ENCODE data around the gene FBLN1. TPM values are rescaled to one million over a fixed set of nuclear protein-coding genes. Genes with fewer than 3 reads are reported as not detected.

The FBLN1 gene
- total and polyA plus RNA-seq, 2 donors (not counting 3 experiments of a cell fraction or from before 2014, with no cell fraction given) = 1.2 to 4.0 TPM

DNA sequence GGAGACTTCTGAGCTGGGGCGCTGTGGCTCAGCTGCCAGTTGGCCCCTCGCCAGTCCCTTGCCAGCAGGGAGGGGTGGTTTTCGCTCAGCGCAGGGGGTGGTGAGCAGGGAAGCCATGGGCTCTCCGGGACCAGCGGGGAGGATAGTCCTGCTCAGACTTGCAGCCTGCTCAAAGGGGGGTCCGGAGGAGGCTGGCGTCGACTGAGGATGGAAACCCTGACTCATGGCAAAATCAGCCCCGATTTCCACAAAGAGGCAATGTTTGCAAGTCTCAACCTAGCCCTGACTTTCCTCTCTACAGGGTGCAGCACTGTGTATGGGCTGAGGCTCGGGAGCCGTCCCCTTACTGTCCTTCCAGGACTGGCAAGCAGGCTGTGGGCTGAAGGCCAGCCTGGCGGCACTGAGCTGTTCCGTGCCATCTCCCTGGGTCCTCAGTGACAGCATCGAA, 35.1 kb downstream of the FBLN1 start:
- Histone ChIP-seq H3K27ac (ENCODE audit: insufficient read depth, low read depth, low read length) (no peak overlapping the region), H3K79me2 (ENCODE audit: control insufficient read depth, insufficient read depth, low read length) (no peaks in the 10 kb centered on the region), H3K27me3 (ENCODE audit: control insufficient read depth in 2 of 2, insufficient read depth in 2 of 2, low read length in 2 of 2) (no peaks in the 10 kb centered on the region), H3K4me3 (replicated peaks in 1 of 3; ENCODE audit: insufficient read depth in 1 of 3, low read depth in 1 of 3, low read length in 3 of 3) (no peak overlapping the region), H3K9me3 (replicated peaks; ENCODE audit: control insufficient read depth, insufficient read depth, low read length) (no peaks in the 10 kb centered on the region), H3K9ac (replicated peaks; ENCODE audit: extremely low read depth, insufficient read depth, low read length) (no peak overlapping the region), H3K9me1 (replicated peaks; ENCODE audit: control insufficient read depth, extremely low read depth, insufficient read depth, low read length) (no peaks in the 10 kb centered on the region), H4K20me1 (replicated peaks; ENCODE audit: control insufficient read depth, extremely low read depth, insufficient read depth, low read length) (no peaks in the 10 kb centered on the region), H3K36me3 (ENCODE audit: control insufficient read depth in 2 of 2, extremely low read depth in 1 of 2, insufficient read depth in 2 of 2, low read length in 2 of 2) (no peaks in the 10 kb centered on the region), H3K4me2 (ENCODE audit: insufficient read depth, low read length) (no peak overlapping the region), H3K4me1 (ENCODE audit: control insufficient read depth, extremely low read depth, insufficient read depth, low read length) (no peaks in the 10 kb centered on the region), H2AFZ (ENCODE audit: low read depth, low read length) (no peak overlapping the region)
- dilution Hi-C loops (cut with MboI; ENCODE audit: extremely low pct_ligation_motif_present, low sequenced_read_pairs) = no loop called here
- intact Hi-C loops (cut with micrococcal nuclease) = no loop called here
- BruUV-seq (replicated peaks) = no TSS peak
- POLR2A ChIA-PET = no interaction called here
- no peak for FAIRE-seq
- CTCF ChIA-PET = interaction anchor here (1.3 kb wide), 1 partner anchor 48 kb away, joined by 4 read pairs; no protein-coding TSS in a partner anchor
- TF ChIP-seq MYC (IDR thresholded peaks at IDR 0.05; ENCODE audit: low read depth, low read length) (no peak), POLR2A (IDR thresholded peaks at IDR 0.05; ENCODE audit: low read depth, low read length) (no peak), GATA2 (IDR thresholded peaks at IDR 0.05; ENCODE audit: insufficient read depth, insufficient read length, low read depth, low read length) (no peak), POLR2AphosphoS5 (IDR thresholded peaks at IDR 0.05; ENCODE audit: insufficient read depth, low read depth, low read length) (no peak), EZH2 (IDR thresholded peaks at IDR 0.05; ENCODE audit: borderline replicate concordance, low read depth, low read length, severe bottlenecking) (no peak), FOS (IDR thresholded peaks at IDR 0.05; ENCODE audit: borderline replicate concordance, insufficient read depth, low read length) (no peak), JUN (IDR thresholded peaks at IDR 0.05; ENCODE audit: borderline replicate concordance, insufficient read depth, insufficient read length, low read depth) (no peak), MAX (IDR thresholded peaks at IDR 0.05; ENCODE audit: insufficient read depth, insufficient read length) (no peak)
- TF ChIP-seq, protein P1, sequence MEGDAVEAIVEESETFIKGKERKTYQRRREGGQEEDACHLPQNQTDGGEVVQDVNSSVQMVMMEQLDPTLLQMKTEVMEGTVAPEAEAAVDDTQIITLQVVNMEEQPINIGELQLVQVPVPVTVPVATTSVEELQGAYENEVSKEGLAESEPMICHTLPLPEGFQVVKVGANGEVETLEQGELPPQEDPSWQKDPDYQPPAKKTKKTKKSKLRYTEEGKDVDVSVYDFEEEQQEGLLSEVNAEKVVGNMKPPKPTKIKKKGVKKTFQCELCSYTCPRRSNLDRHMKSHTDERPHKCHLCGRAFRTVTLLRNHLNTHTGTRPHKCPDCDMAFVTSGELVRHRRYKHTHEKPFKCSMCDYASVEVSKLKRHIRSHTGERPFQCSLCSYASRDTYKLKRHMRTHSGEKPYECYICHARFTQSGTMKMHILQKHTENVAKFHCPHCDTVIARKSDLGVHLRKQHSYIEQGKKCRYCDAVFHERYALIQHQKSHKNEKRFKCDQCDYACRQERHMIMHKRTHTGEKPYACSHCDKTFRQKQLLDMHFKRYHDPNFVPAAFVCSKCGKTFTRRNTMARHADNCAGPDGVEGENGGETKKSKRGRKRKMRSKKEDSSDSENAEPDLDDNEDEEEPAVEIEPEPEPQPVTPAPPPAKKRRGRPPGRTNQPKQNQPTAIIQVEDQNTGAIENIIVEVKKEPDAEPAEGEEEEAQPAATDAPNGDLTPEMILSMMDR (IDR thresholded peaks at IDR 0.05; ENCODE audit: extremely low read depth in 1 of 2, insufficient read depth in 1 of 2, low read depth in 1 of 2, low read length in 2 of 2) = no peak
- no peak for DNase-seq (ENCODE audit: low read depth, low spot score)

All from endothelial cell of umbilical vein (primary cell).